ENCODE data around the gene LZIC.

Gene LZIC

DNA sequence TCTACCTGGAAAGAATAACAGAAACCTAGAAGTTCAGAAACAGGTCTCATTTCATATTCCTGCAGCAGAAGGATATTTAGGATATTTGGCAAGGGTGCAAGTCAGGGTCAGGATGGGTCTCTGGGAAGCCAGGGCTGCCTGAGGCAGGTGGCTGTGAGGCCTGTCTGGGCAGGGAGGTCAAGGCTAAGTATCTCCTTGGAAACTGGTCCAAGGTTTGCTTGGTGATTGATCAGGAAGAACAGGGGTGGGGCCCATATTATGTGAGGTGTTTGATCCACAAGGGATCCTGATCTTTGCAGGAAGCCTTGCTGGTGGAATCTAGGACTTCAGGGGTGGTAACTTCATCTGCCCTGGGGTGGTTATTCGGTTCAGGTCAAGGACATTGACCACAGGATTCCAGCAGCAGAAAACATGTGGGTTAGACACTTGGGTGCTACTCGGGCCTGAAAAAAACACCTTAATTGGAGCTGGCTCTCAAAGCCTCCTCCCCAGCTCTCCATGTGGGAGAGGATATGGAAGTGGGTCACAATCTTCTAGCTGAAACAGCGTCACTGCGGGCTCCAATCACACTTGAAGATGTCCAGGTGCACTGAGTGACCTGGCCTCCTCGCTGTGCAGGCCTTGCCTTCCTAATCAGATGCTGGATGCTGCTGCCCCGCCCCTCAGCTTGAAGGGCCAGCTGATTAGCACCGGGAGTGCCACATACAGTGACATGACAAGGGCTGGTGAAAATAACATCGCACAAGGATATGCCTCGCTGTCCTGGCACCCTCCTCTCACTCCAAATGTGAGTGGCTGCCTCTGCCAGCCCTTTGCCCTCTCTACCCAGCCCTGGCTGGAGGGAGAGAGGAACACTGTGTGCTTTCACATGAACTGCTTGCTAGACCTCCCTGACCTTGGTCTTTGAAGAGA lies 41.8 kb downstream of the LZIC start:
- no peaks in the 10 kb centered on the region for H3K9me3 ChIP-seq (ENCODE audit: control insufficient read depth, insufficient read depth, low read length)
- no CpG with 5 or more reads among the region's 9 CpGs for WGBS (ENCODE audit: insufficient coverage, insufficient read length)
- no peaks in the 10 kb centered on the region for H3K27me3 ChIP-seq (ENCODE audit: control insufficient read depth, insufficient read depth, low read length)
- H3K36me3 ChIP-seq (ENCODE audit: control insufficient read depth, insufficient read depth, low read length): no peaks in the 10 kb centered on the region
- H3K4me1 ChIP-seq (ENCODE audit: control insufficient read depth, insufficient read depth, low read length): no peaks in the 10 kb centered on the region
- H3K27ac ChIP-seq (ENCODE audit: low read length): no peak overlapping the region
- H3K4me3 ChIP-seq (ENCODE audit: low read length): no peak overlapping the region
- DNase-seq (ENCODE audit: low read depth, low spot score): no peak

DNA sequence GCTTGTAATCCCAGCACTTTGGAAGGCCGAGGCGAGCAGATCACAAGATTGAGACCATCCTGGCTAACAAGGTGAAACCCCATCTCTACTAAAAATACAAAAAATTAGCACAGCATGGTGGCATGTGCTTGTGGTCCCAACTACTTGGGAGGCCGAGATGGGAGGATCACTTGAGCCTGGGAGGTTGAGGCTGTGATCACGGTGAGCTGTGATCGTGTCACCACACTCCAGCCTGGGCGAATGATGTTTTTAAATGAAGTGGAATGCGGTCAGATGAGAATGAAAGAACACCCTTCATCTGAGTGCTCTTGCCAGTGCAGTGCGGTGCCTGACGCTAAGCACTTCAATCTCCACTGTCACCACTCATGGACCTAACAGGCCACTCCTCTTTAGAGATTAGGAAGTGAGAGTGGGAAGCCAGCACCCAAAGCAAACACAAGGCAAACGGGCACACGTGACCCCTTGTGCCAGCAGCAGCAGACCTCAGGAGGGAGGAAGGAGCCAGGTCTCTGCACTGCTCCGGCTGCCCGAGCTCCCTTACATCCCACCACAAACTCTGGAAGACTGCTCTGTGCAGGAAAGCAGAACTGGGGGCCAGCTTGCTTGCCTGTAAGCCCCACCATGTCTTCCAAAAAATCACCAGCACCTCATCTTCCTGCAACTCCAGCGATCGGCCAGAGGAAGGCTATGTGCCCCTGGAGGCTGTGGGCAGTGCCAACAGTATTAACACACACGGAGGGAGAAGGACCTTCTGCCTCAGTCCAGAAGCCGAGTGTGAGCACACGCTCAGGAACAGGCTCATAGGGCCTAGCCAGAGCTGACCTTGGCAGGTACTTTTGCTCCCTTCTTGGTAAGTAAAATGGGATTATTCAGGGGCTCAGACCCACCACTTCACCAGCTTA lies 42.8 kb downstream of the LZIC start:
- Histone ChIP-seq H3K4me1 (ENCODE audit: control insufficient read depth, insufficient read depth, low read length) (no peaks in the 10 kb centered on the region), H3K9me3 (ENCODE audit: control insufficient read depth, insufficient read depth, low read length) (no peaks in the 10 kb centered on the region), H3K4me3 (ENCODE audit: low read length) (no peak overlapping the region), H3K27me3 (ENCODE audit: control insufficient read depth, insufficient read depth, low read length) (no peaks in the 10 kb centered on the region), H3K36me3 (ENCODE audit: control insufficient read depth, insufficient read depth, low read length) (no peaks in the 10 kb centered on the region), H3K27ac (ENCODE audit: low read length) (no peak overlapping the region)
- no CpG with 5 or more reads among the region's 18 CpGs for WGBS (ENCODE audit: insufficient coverage, insufficient read length)
- DNase-seq (ENCODE audit: low read depth, low spot score): no peak

DNA sequence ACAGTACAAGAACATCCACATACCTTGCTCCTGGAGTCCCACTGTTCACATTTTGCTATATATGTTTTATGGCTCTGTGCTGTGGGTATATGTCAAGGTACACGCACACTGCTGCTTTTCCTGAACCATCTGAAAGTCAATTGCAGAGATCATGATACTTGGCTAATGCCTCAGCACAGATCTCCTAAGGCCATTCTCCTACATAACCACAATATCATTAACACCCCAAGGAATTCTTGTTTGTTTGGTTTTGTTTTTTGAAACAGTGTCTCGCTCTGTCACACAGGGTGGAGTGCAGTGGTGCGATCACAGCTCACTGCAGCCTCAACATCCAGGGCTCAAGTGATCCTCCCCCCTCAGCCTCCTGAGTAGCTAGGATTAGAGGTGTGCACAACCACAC lies 49.1 kb downstream of the LZIC start:
- no peak for DNase-seq (ENCODE audit: low read depth, low spot score)
- WGBS (ENCODE audit: insufficient coverage, insufficient read length): no CpG with 5 or more reads among the region's 3 CpGs

DNA sequence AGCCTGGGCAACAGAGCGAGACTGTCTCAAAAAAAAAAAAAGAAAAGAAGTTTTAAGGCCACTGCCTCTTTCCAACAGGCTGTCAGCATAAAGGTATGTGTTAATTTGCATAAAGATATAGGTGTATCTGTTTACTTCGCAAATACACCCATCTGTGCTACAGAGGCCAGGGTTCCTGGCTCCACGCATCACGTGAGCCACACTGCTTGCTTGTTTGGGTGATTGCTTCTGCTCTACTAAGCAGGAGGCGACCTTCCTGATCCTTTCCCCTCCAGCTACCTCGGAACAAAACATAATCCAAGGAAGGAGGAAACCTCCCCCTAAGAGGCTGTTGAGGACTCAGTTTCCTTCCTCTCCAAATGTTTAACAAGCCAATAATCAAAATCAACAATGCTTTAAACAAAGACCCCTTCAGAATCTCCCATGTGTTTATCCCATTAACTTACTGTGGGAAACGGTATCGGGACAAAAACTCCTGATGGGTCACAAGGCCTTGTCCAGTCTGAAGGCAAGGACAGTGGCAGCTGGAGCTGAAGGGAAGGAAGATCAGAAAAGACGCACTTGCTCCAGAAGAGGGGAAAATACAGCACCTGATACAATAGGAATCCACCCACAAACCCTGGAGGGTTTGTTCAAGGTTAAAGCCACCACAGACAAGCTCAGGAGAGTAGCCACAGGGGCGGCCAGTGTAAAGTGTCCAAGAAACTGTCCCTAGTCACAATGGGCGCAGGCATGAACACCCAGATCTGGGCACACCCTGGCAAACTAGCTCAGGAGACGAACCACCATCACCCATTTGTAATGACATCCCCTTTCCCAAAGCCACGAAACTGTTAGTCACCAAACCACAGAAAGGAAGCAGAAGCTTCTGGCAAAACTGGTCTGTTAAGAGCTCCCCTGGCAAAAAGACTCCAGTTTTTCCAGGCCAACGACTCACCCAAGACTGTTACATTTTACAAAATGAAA lies 50.3 kb downstream of the LZIC start:
- WGBS (ENCODE audit: insufficient coverage, insufficient read length): no CpG with 5 or more reads among the region's 14 CpGs
- Histone ChIP-seq H3K4me1 (ENCODE audit: control insufficient read depth, insufficient read depth, low read length) (peaks cover 6% of the 10 kb centered on the region; the same call in 1 of the 2 replicates), H3K27me3 (ENCODE audit: control insufficient read depth, insufficient read depth, low read length) (no peaks in the 10 kb centered on the region), H3K27ac (ENCODE audit: low read length) (no peak overlapping the region), H3K36me3 (ENCODE audit: control insufficient read depth, insufficient read depth, low read length) (no peaks in the 10 kb centered on the region), H3K4me3 (ENCODE audit: low read length) (no peak overlapping the region), H3K9me3 (ENCODE audit: control insufficient read depth, insufficient read depth, low read length) (no peaks in the 10 kb centered on the region)
- DNase-seq (ENCODE audit: low read depth, low spot score): no peak

More for the DNA sequence above, 49.1 kb downstream of the LZIC start:
- Histone ChIP-seq H3K4me1 (ENCODE audit: control insufficient read depth, insufficient read depth, low read length) (peaks cover 6% of the 10 kb centered on the region; the same call in 1 of the 2 replicates), H3K27ac (ENCODE audit: low read length) (no peak overlapping the region), H3K4me3 (ENCODE audit: low read length) (no peak overlapping the region), H3K36me3 (ENCODE audit: control insufficient read depth, insufficient read depth, low read length) (no peaks in the 10 kb centered on the region), H3K9me3 (ENCODE audit: control insufficient read depth, insufficient read depth, low read length) (no peaks in the 10 kb centered on the region), H3K27me3 (ENCODE audit: control insufficient read depth, insufficient read depth, low read length) (no peaks in the 10 kb centered on the region)

DNA sequence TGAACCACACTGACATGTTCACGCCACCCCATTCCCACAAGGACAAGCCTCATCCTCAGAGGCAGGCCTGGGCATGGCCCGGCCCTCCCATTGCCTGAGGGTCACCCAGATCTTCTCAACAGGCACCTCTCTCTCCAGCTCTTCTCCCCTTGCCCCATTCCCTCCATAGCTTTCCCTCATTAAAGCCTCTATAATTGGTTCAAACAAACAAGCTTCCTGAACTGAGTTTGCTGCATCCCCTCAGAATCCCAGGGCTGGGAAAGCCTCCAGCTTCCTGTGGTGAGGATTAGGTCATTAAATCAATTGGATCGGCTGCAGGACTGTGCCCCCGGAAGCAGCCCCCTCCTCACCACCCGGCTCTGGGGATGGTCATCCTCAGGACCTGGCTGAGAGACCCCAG lies 52.0 kb downstream of the LZIC start:
- Histone ChIP-seq H3K9me3 (ENCODE audit: control insufficient read depth, insufficient read depth, low read length) (no peaks in the 10 kb centered on the region), H3K4me1 (ENCODE audit: control insufficient read depth, insufficient read depth, low read length) (peaks cover 6% of the 10 kb centered on the region; the same call in 1 of the 2 replicates), H3K4me3 (ENCODE audit: low read length) (no peak overlapping the region; the same call in 1 of the 2 replicates), H3K36me3 (ENCODE audit: control insufficient read depth, insufficient read depth, low read length) (no peaks in the 10 kb centered on the region), H3K27me3 (ENCODE audit: control insufficient read depth, insufficient read depth, low read length) (no peaks in the 10 kb centered on the region), H3K27ac (ENCODE audit: low read length) (no peak overlapping the region)
- WGBS (ENCODE audit: insufficient coverage, insufficient read length): no CpG with 5 or more reads among the region's 5 CpGs
- DNase-seq (ENCODE audit: low read depth, low spot score): no peak

DNA sequence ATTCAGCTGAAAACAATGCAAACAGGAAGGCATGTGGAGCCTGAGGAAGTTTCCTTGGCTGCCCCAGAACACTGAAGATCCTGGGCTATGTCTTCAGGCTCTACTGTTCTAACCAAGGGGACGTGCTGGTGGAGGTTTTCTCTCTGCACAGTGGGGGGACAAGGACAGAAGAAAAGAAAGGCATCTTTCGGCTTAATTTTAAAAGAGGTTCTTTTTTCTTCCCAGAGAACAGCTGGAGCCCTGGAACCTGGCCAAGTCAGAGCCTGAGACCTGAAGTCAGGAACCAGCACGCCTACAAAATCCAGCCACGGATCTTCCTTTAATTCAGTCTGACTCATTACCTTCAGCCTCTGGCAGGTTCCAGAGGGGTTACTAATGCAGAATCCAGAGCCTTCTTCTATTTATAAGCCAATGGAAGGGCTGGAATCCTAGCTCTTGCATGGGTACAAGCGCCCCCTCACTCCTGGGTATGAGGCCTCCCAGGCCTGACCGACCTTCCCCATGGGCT lies 52.9 kb downstream of the LZIC start:
- Histone ChIP-seq H3K27ac (ENCODE audit: low read length) (no peak overlapping the region), H3K4me1 (ENCODE audit: control insufficient read depth, insufficient read depth, low read length) (peaks cover 6% of the 10 kb centered on the region; the same call in 1 of the 2 replicates), H3K9me3 (ENCODE audit: control insufficient read depth, insufficient read depth, low read length) (no peaks in the 10 kb centered on the region), H3K36me3 (ENCODE audit: control insufficient read depth, insufficient read depth, low read length) (no peaks in the 10 kb centered on the region), H3K4me3 (ENCODE audit: low read length) (no peak overlapping the region), H3K27me3 (ENCODE audit: control insufficient read depth, insufficient read depth, low read length) (no peaks in the 10 kb centered on the region)
- DNase-seq (ENCODE audit: low read depth, low spot score): no peak
- no CpG with 5 or more reads among the region's 6 CpGs for WGBS (ENCODE audit: insufficient coverage, insufficient read length)

DNA sequence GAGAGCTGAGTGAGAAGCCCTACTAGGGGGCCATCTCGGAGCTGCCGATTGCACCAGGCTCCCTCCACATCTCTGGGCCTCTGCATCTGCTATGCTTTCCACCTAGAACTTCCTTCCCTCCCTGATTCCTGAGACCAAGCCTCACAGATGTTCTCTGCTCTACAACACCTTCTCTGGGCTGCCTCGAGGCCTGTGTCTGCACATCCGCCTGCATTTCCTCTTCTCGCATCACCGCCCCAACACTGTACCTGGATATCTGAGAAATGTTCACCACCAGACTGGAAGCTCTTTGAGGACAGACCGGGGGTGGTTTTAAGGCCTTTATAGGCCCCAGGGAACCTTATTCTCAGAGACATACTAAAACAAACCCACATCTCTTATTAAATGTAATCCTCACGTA lies 53.8 kb downstream of the LZIC start:
- Histone ChIP-seq H3K36me3 (ENCODE audit: control insufficient read depth, insufficient read depth, low read length) (no peaks in the 10 kb centered on the region), H3K4me3 (ENCODE audit: low read length) (no peak overlapping the region), H3K4me1 (ENCODE audit: control insufficient read depth, insufficient read depth, low read length) (peaks cover 6% of the 10 kb centered on the region; the same call in 1 of the 2 replicates), H3K27me3 (ENCODE audit: control insufficient read depth, insufficient read depth, low read length) (no peaks in the 10 kb centered on the region), H3K9me3 (ENCODE audit: control insufficient read depth, insufficient read depth, low read length) (no peaks in the 10 kb centered on the region), H3K27ac (ENCODE audit: low read length) (no peak overlapping the region)
- no CpG with 5 or more reads among the region's 8 CpGs for WGBS (ENCODE audit: insufficient coverage, insufficient read length)
- no peak for DNase-seq (ENCODE audit: low read depth, low spot score)

DNA sequence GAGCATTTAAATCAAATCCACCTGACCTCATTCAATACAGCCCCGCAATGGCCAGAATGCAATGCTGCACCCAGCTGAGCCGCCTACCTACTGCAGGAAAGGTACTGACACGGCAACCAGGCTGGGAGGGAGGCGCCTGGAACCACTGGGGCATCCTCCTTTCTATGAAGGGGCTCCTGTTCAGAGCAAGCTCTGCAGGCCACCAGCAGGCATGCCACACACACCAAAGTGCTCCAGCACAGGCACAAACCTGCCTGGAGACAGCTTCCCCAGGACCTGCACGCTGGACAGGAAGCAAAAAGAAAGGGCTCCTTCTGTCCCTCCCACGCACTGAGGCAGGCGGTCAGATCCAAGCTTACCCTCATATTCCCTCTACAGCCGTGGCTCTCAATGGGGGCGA lies 54.3 kb downstream of the LZIC start:
- H3K27ac ChIP-seq (ENCODE audit: low read length): no peak overlapping the region
- H3K36me3 ChIP-seq (ENCODE audit: control insufficient read depth, insufficient read depth, low read length): no peaks in the 10 kb centered on the region
- no peak overlapping the region for H3K4me3 ChIP-seq (ENCODE audit: low read length)
- H3K4me1 ChIP-seq (ENCODE audit: control insufficient read depth, insufficient read depth, low read length): peaks cover 6% of the 10 kb centered on the region; the same call in 1 of the 2 replicates
- no peaks in the 10 kb centered on the region for H3K27me3 ChIP-seq (ENCODE audit: control insufficient read depth, insufficient read depth, low read length)
- no CpG with 5 or more reads among the region's 9 CpGs for WGBS (ENCODE audit: insufficient coverage, insufficient read length)
- no peak for DNase-seq (ENCODE audit: low read depth, low spot score)
- H3K9me3 ChIP-seq (ENCODE audit: control insufficient read depth, insufficient read depth, low read length): no peaks in the 10 kb centered on the region

DNA sequence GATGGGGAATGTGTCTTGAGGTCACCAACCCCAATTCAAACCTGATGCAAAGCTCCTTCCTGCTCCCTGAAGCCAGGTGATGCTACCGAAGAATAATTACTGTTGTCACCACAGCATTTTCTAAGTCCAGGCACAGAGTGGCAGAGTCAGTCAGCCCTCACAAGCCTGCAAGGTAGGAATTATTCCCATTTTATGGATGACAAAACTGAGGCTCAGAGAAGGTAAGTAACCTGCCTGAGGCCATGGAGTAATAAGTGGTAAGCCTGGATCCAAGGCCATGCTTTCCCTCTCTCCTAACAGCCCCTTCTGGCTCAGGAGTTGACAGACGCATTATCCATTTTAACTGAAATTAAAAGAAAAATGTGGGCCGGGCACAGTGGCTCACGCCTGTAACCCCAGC lies 56.1 kb downstream of the LZIC start:
- H3K27me3 ChIP-seq (ENCODE audit: control insufficient read depth, insufficient read depth, low read length): no peaks in the 10 kb centered on the region
- DNase-seq (ENCODE audit: low read depth, low spot score): no peak
- H3K9me3 ChIP-seq (ENCODE audit: control insufficient read depth, insufficient read depth, low read length): no peaks in the 10 kb centered on the region
- WGBS (ENCODE audit: insufficient coverage, insufficient read length): no CpG with 5 or more reads among the region's 4 CpGs
- no peak overlapping the region for H3K27ac ChIP-seq (ENCODE audit: low read length)
- H3K4me1 ChIP-seq (ENCODE audit: control insufficient read depth, insufficient read depth, low read length): peaks cover 6% of the 10 kb centered on the region; the same call in 1 of the 2 replicates
- H3K4me3 ChIP-seq (ENCODE audit: low read length): no peak overlapping the region
- no peaks in the 10 kb centered on the region for H3K36me3 ChIP-seq (ENCODE audit: control insufficient read depth, insufficient read depth, low read length)
